ENCODE measurements around the gene ZC4H2.
"Not testable (repeated sequence)": the region's sequence is repeated elsewhere in the genome, so short reads cannot be mapped to it uniquely, and the experiment has no call there.

The ZC4H2 gene

GRCh38 chrX:64975989-64976672, at the start of gene ZC4H2:
Gene ZC4H2, minus strand, starts transcription at chrX:64976450. Its CDS starts 73 bp downstream, at chrX:64976377.
- peak; percentile 64 for DNase-seq

GRCh38 chrX:65017451-65017850, 41.2 kb upstream of the ZC4H2 start:
- DNase-seq: no peak

GRCh38 chrX:65014230-65014629, 38.0 kb upstream of the ZC4H2 start:
- no peak for DNase-seq

- DNase-seq: no peak
These were observed 33.2 kb upstream of the ZC4H2 start for GRCh38 chrX:65009459-65009858.

GRCh38 chrX:65002208-65002607, 26.0 kb upstream of the ZC4H2 start:
- not testable (repeated sequence) for DNase-seq

GRCh38 chrX:64996805-64997204, 20.6 kb upstream of the ZC4H2 start:
- DNase-seq: no peak

GRCh38 chrX:64994131-64994798, 18.0 kb upstream of the ZC4H2 start:
- DNase-seq: no peak

- DNase-seq: no peak
These were observed 1.6 kb upstream of the ZC4H2 start for GRCh38 chrX:64977830-64978229.

GRCh38 chrX:64977051-64977450, 801 bp upstream of the ZC4H2 start:
- DNase-seq: no peak

GRCh38 chrX:64976673-64977040, 407 bp upstream of the ZC4H2 start:
- no peak for DNase-seq

GRCh38 chrX:64975491-64975890, 759 bp downstream of the ZC4H2 start:
- peak; percentile 28 to 37 for DNase-seq

GRCh38 chrX:64925480-64925879, 50.8 kb downstream of the ZC4H2 start:
- no peak for DNase-seq

GRCh38 chrX:64908121-64908520, 68.1 kb downstream of the ZC4H2 start:
- no peak for DNase-seq

GRCh38 chrX:64894454-64895038, 81.7 kb downstream of the ZC4H2 start:
- DNase-seq: peak; percentile 22 to 38

GRCh38 chrX:64885850-64886249, 90.4 kb downstream of the ZC4H2 start:
- no peak for DNase-seq

- not testable (repeated sequence) for DNase-seq
These were observed 97.5 kb downstream of the ZC4H2 start for GRCh38 chrX:64878709-64879108.

GRCh38 chrX:64867217-64867616, 109.0 kb downstream of the ZC4H2 start:
- DNase-seq: no peak
